Measurements from ENCODE around the gene SMURF1.

DNA sequence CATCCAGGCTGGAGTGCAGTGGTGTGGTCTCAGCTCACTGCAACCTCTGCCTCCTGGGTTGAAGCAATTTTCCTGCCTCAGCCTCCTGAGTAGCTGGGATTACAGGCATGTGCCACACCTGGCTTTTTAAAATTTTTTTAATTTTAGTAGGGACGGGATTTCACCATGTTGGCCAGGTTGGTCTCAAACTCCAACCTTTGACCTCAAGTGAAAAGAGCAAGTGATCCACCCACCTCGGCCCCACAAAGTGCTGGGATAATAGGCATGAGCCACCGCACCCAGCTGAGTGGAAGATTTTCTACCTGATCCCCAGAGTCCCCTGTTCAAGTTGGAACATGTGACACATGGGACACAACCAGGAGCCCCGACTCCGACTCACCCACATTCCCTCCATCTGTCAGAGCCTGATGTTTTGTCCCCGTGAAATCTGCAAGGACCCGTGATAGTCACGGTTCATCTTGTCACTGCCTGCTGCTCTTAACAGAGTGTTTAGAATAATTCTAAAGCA, 104.5 kb downstream of the SMURF1 start:
- TF ChIP-seq, protein P1, sequence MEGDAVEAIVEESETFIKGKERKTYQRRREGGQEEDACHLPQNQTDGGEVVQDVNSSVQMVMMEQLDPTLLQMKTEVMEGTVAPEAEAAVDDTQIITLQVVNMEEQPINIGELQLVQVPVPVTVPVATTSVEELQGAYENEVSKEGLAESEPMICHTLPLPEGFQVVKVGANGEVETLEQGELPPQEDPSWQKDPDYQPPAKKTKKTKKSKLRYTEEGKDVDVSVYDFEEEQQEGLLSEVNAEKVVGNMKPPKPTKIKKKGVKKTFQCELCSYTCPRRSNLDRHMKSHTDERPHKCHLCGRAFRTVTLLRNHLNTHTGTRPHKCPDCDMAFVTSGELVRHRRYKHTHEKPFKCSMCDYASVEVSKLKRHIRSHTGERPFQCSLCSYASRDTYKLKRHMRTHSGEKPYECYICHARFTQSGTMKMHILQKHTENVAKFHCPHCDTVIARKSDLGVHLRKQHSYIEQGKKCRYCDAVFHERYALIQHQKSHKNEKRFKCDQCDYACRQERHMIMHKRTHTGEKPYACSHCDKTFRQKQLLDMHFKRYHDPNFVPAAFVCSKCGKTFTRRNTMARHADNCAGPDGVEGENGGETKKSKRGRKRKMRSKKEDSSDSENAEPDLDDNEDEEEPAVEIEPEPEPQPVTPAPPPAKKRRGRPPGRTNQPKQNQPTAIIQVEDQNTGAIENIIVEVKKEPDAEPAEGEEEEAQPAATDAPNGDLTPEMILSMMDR (conservative IDR thresholded peaks at IDR 0.05 in 1 of 2, IDR thresholded peaks at IDR 0.05 in 1 of 2; ENCODE audit: low read depth in 1 of 2, low read length in 2 of 2): no peak
- no peak for TF ChIP-seq EZH2 (IDR thresholded peaks at IDR 0.05; ENCODE audit: low read length, missing control alignments)
